ENCODE results near the gene SCFD2.

The SCFD2 gene

DNA sequence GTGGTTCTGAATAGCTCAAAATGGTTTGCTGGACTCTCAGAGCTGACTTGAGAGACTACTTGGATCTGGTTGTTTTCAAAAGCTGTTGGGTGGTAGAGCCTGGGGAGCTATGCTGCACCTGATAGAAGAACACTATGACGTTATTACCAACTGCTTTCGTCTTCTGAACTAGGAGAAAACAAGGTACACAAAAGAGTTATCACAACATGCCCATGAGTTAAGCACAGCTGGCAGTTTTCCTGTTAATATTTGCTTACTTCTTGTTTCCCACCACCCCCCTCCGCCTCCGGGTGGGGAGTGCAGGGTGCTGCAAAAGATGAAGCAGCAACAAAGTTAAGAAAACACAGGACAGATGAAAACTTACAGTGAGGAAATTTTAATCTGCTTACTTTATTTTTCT is 434.6 kb downstream of the SCFD2 start:
- ChIA-PET CTCF (interaction anchor here (0.8 kb wide), 1 partner anchor 19 kb away, joined by 3 read pairs; no protein-coding TSS in a partner anchor), POLR2A (no interaction called here)
- no peak for TF ChIP-seq FOXA1 (IDR thresholded peaks at IDR 0.05)
- no peak for TF ChIP-seq FOXM1 (IDR thresholded peaks at IDR 0.05; ENCODE audit: borderline replicate concordance)
- no peak for TF ChIP-seq ARNT (IDR thresholded peaks at IDR 0.05)
- TF ChIP-seq SP1 (IDR thresholded peaks at IDR 0.05) = no peak
- TF ChIP-seq ZNF384 (IDR thresholded peaks at IDR 0.05) = no peak
- no peak for TF ChIP-seq SUZ12 (IDR thresholded peaks at IDR 0.05)
- TF ChIP-seq FOXK2 (IDR thresholded peaks at IDR 0.05) = no peak
- no peak for TF ChIP-seq HDGF (IDR thresholded peaks at IDR 0.05; ENCODE audit: borderline replicate concordance)
- TF ChIP-seq TARDBP (IDR thresholded peaks at IDR 0.05) = no peak
- TF ChIP-seq, protein P1, sequence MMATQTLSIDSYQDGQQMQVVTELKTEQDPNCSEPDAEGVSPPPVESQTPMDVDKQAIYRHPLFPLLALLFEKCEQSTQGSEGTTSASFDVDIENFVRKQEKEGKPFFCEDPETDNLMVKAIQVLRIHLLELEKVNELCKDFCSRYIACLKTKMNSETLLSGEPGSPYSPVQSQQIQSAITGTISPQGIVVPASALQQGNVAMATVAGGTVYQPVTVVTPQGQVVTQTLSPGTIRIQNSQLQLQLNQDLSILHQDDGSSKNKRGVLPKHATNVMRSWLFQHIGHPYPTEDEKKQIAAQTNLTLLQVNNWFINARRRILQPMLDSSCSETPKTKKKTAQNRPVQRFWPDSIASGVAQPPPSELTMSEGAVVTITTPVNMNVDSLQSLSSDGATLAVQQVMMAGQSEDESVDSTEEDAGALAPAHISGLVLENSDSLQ (IDR thresholded peaks at IDR 0.05) = no peak
- no peak for TF ChIP-seq LEF1 (IDR thresholded peaks at IDR 0.05; ENCODE audit: borderline replicate concordance)
- no peak for TF ChIP-seq CTBP1 (IDR thresholded peaks at IDR 0.05; ENCODE audit: borderline replicate concordance)
- TF ChIP-seq BHLHE40 (IDR thresholded peaks at IDR 0.05; ENCODE audit: borderline replicate concordance) = no peak
- DNase-seq (ENCODE audit: extremely low spot score) = no peak

DNA sequence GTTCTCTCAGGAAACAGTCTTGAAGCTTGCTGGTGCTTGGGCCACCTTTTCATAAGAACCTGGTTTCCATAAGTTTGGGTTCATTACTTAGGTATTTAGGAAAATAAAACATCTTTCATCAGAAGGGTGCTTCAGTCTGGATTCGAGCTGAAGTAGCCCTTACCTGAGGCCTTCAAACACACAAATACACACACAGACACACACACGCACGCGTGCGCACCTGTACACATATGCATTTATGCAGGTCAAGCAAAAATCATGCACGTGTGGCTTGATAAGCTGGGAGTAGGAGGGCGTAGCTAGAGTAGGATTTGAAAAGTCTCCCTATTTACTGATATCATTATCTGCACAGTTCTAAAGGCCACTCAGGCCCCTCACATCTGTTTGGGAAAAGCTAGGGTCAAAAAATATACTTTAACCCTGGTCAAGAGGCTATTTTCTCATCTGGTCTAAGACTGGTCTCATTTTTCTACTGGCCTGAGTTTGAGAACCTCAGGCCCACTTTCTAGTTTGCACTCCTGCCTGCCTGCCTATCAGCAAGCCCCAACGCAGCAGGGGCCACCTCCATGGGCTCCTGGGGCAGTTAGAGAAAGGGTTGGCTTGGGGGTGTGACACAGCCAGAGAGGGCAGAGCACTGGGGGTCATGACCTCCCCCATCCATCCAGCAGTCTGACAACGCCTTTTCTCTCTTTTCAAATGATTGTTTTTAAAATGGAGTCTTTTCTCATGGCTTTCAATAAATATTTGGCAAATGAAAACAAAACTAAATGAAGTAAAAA is 439.5 kb downstream of the SCFD2 start:
- POLR2A ChIA-PET = no interaction called here
- DNase-seq (ENCODE audit: extremely low spot score) = peak; percentile 12
- TF ChIP-seq FOXA1 (IDR thresholded peaks at IDR 0.05) (no peak), HDGF (IDR thresholded peaks at IDR 0.05; ENCODE audit: borderline replicate concordance) (no peak), CTBP1 (IDR thresholded peaks at IDR 0.05; ENCODE audit: borderline replicate concordance) (no peak), ZNF384 (IDR thresholded peaks at IDR 0.05) (no peak), L3MBTL2 (conservative IDR thresholded peaks at IDR 0.05) (no peak), ELF4 (IDR thresholded peaks at IDR 0.05) (no peak), TARDBP (IDR thresholded peaks at IDR 0.05) (no peak), LEF1 (IDR thresholded peaks at IDR 0.05; ENCODE audit: borderline replicate concordance) (no peak), FOXM1 (IDR thresholded peaks at IDR 0.05; ENCODE audit: borderline replicate concordance) (no peak), FOXK2 (IDR thresholded peaks at IDR 0.05) (no peak)
- TF ChIP-seq, protein P1 (IDR thresholded peaks at IDR 0.05) = no peak

DNA sequence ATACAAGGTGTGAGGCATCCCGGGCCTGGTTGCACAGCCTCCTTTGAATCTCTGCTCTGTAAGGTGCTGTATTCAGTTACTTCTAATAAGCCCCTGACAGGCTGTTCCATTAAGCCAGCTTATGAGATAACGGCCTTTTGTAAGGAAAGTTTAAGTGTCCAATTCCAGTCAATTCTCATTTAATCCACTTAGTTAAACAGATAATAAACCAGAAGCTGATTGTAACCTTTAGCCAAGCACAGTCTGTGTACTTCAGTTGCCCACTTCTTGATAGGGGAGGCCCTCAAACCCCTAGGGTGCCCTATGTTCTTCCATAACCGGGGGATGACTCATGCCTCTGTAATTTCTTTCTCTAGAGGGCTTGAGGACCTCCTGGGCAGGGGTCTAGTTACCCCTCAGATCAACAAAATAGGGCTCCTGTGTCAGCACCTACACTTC is 440.3 kb downstream of the SCFD2 start:
- no peak for TF ChIP-seq HDGF (IDR thresholded peaks at IDR 0.05; ENCODE audit: borderline replicate concordance)
- TF ChIP-seq ARNT (IDR thresholded peaks at IDR 0.05) = no peak
- no peak for TF ChIP-seq BHLHE40 (IDR thresholded peaks at IDR 0.05; ENCODE audit: borderline replicate concordance)
- TF ChIP-seq, protein P1 (IDR thresholded peaks at IDR 0.05) = no peak
- no peak for TF ChIP-seq SUZ12 (IDR thresholded peaks at IDR 0.05)
- TF ChIP-seq CTBP1 (IDR thresholded peaks at IDR 0.05; ENCODE audit: borderline replicate concordance) = no peak
- no peak for TF ChIP-seq FOXK2 (IDR thresholded peaks at IDR 0.05)
- no peak for TF ChIP-seq ZNF384 (IDR thresholded peaks at IDR 0.05)
- TF ChIP-seq SP1 (IDR thresholded peaks at IDR 0.05) = no peak
- TF ChIP-seq ELF4 (IDR thresholded peaks at IDR 0.05) = no peak
- TF ChIP-seq NFRKB (IDR thresholded peaks at IDR 0.05) = no peak
- TF ChIP-seq LEF1 (IDR thresholded peaks at IDR 0.05; ENCODE audit: borderline replicate concordance) = no peak
- TF ChIP-seq FOXA1 (IDR thresholded peaks at IDR 0.05) = no peak
- no peak for TF ChIP-seq FOXM1 (IDR thresholded peaks at IDR 0.05; ENCODE audit: borderline replicate concordance)
- TF ChIP-seq L3MBTL2 (conservative IDR thresholded peaks at IDR 0.05) = no peak
- TF ChIP-seq TARDBP (IDR thresholded peaks at IDR 0.05) = no peak
- DNase-seq (ENCODE audit: extremely low spot score) = peak; percentile 54

More for the DNA sequence above, 439.5 kb downstream of the SCFD2 start:
- CTCF ChIA-PET = interaction anchor here (0.6 kb wide), 1 partner anchor 58 kb away, joined by 3 read pairs; no protein-coding TSS in a partner anchor

DNA sequence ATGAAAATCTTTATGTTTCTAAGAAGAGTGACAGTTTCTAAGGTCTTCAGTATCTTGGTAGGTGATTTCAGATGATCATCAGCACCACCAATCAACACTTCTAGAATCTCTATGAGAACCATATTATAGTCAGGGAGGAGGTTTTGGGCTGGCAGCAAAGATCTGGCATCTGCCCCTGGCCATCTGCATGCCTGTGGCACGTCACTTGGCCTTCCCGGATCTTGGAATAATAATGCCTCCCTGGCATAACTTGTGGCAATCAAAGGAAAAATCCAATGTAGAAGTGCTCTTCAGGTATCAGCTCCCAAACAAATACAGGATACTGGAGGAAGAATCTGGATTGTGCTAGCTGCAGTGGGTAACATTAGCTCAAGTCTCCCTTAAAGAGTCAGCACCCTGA is 446.4 kb downstream of the SCFD2 start:
- ChIA-PET POLR2A (no interaction called here), CTCF (no interaction called here)
- no peak for DNase-seq (ENCODE audit: extremely low spot score)
- TF ChIP-seq HDGF (IDR thresholded peaks at IDR 0.05; ENCODE audit: borderline replicate concordance) (no peak), L3MBTL2 (conservative IDR thresholded peaks at IDR 0.05) (no peak), SUZ12 (IDR thresholded peaks at IDR 0.05) (no peak), ZNF384 (IDR thresholded peaks at IDR 0.05) (no peak), FOXA1 (IDR thresholded peaks at IDR 0.05) (no peak), LEF1 (IDR thresholded peaks at IDR 0.05; ENCODE audit: borderline replicate concordance) (no peak), TARDBP (IDR thresholded peaks at IDR 0.05) (no peak), SP1 (IDR thresholded peaks at IDR 0.05) (no peak), NFRKB (IDR thresholded peaks at IDR 0.05) (no peak), ELF4 (IDR thresholded peaks at IDR 0.05) (no peak), ARNT (IDR thresholded peaks at IDR 0.05) (no peak), BHLHE40 (IDR thresholded peaks at IDR 0.05; ENCODE audit: borderline replicate concordance) (no peak), CTBP1 (IDR thresholded peaks at IDR 0.05; ENCODE audit: borderline replicate concordance) (no peak), FOXK2 (IDR thresholded peaks at IDR 0.05) (no peak), FOXM1 (IDR thresholded peaks at IDR 0.05; ENCODE audit: borderline replicate concordance) (no peak)
- TF ChIP-seq, protein P1 (IDR thresholded peaks at IDR 0.05) = no peak

More for the DNA sequence above, 440.3 kb downstream of the SCFD2 start:
- ChIA-PET CTCF (interaction anchor here (0.6 kb wide), 1 partner anchor 59 kb away, joined by 3 read pairs; no protein-coding TSS in a partner anchor), POLR2A (no interaction called here)

DNA sequence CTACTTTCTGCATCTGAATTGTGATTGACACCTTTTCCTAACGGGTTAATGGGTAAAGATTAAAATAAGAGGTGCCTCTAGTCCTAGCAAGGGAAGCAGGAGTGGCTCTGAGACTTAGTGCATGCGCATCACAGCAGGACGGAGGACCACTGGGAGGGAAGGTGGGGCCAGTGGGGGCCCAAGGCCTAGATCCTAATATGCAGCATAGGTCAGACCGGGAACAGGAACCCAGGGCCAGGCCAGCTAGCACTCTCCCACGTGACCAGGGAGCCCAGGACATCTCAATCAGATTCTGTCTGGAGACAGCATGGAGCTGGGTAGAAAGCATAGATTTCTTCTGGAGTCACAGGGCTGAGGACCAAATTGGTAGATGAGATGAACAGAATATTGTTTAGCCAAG is 448.0 kb downstream of the SCFD2 start:
- DNase-seq (ENCODE audit: extremely low spot score) = no peak
- POLR2A ChIA-PET = no interaction called here
- CTCF ChIA-PET = no interaction called here
- no peak for TF ChIP-seq SUZ12 (IDR thresholded peaks at IDR 0.05)
